Keratinocyte (primary cell): ENCODE results near the gene SLC5A2. TPM values are rescaled to one million over a fixed set of nuclear protein-coding genes. Genes with fewer than 3 reads are reported as not detected.

Experiments
- DNase-seq: peaks from one replicate; pipeline ENCODE4 v3.0.0-alpha.2; 2011; ENCODE audit warnings: low read depth, missing footprints, low spot score
- FAIRE-seq: peaks from 2 replicates; lab custom pipeline; 2011; peaks lifted over from hg19 to GRCh38; lab: Jason Lieb, UNC
- H2AFZ ChIP-seq: 2 replicates; pipeline ENCODE4 v1.6.0; 2012; ENCODE audit warnings: low read length, control low read depth, inconsistent platforms; ENCODE audit not compliant: control insufficient read depth
- H3K27ac ChIP-seq: 2 replicates; pipeline ENCODE4 v1.5.1; 2011; ENCODE audit warnings: low read length; ENCODE audit not compliant: control insufficient read depth, insufficient read depth
- H3K27me3 ChIP-seq: 3 replicates; pipeline ENCODE4 v1.6.0; 2011; ENCODE audit warnings: low read length; ENCODE audit not compliant: control insufficient read depth, insufficient read depth; ENCODE audit errors: extremely low read depth
- H3K36me3 ChIP-seq, 2 experiments: 2 replicates in 1 of 2; 3 replicates in 1 of 2; pipeline ENCODE4 v1.5.1; 2011; ENCODE audit warnings: low read length in 2 of 2, mild to moderate bottlenecking in 1 of 2; ENCODE audit not compliant: control insufficient read depth in 2 of 2, insufficient read depth in 2 of 2; ENCODE audit errors: extremely low read depth in 1 of 2
- H3K4me1 ChIP-seq: 3 replicates; pipeline ENCODE4 v1.5.1; 2011; ENCODE audit warnings: low read length; ENCODE audit not compliant: control insufficient read depth, insufficient read depth; ENCODE audit errors: extremely low read depth
- H3K4me2 ChIP-seq: 3 replicates; pipeline ENCODE4 v1.6.0; 2011; ENCODE audit warnings: low read depth, low read length; ENCODE audit not compliant: control insufficient read depth, insufficient read depth; ENCODE audit errors: extremely low read depth
- H3K4me3 ChIP-seq, 3 experiments: fragments of 200-600 bp in 1 of 3; sonication (generic) in 1 of 3; 2 replicates in 2 of 3; 3 replicates in 1 of 3; pipeline ENCODE4 v1.5.1; 2011 to 2016; ENCODE audit warnings: low read length in 3 of 3, mild to moderate bottlenecking in 3 of 3, control low read depth in 2 of 3, inconsistent platforms in 1 of 3, low read depth in 1 of 3, mixed read lengths in 1 of 3, mixed run types in 1 of 3, moderate library complexity in 1 of 3; ENCODE audit not compliant: control insufficient read depth in 2 of 3, insufficient read depth in 2 of 3; ENCODE audit errors: extremely low read depth in 1 of 3
- H3K79me2 ChIP-seq: 2 replicates; pipeline ENCODE4 v1.6.0; 2012; ENCODE audit warnings: low read length; ENCODE audit not compliant: control insufficient read depth, insufficient read depth
- H3K9ac ChIP-seq: 3 replicates; pipeline ENCODE4 v1.6.0; 2011; ENCODE audit warnings: low read length; ENCODE audit not compliant: control insufficient read depth, insufficient read depth; ENCODE audit errors: extremely low read depth
- H3K9me1 ChIP-seq: 3 replicates; pipeline ENCODE4 v1.6.0; 2011; ENCODE audit warnings: low read length; ENCODE audit not compliant: control insufficient read depth, insufficient read depth; ENCODE audit errors: extremely low read depth
- H3K9me3 ChIP-seq: 2 replicates; pipeline ENCODE4 v1.5.1; 2012; ENCODE audit warnings: low read depth, low read length; ENCODE audit not compliant: control insufficient read depth
- H4K20me1 ChIP-seq: 3 replicates; pipeline ENCODE4 v1.6.0; 2011; ENCODE audit warnings: low read length; ENCODE audit not compliant: control insufficient read depth, insufficient read depth; ENCODE audit errors: extremely low read depth
- CTCF ChIP-seq, 3 experiments: IDR thresholded peaks in 1 of 3; conservative IDR thresholded peaks in 1 of 3; optimal IDR thresholded peaks in 1 of 3; 2 replicates in 2 of 3; 3 replicates in 1 of 3; pipeline versions ENCODE3 to v1.5.1; 2011; ENCODE audit warnings: low read length in 3 of 3, mild to moderate bottlenecking in 3 of 3, moderate library complexity in 2 of 3, control low read depth in 1 of 3, inconsistent platforms in 1 of 3; ENCODE audit not compliant: insufficient read depth in 2 of 3; ENCODE audit errors: extremely low read depth in 1 of 3
- EZH2 ChIP-seq: IDR thresholded peaks from one replicate; pipeline ENCODE4 v1.6.1; 2012; ENCODE audit warnings: inconsistent platforms, mild to moderate bottlenecking, low read length, moderate library complexity
- dilution Hi-C: fragments of 300-500 bp; cut with MboI; formaldehyde crosslinking; loops from one replicate; pipeline ENCODE4 v1.7.0; 2020; ENCODE audit warnings: low sequenced_read_pairs; ENCODE audit not compliant: extremely low pct_ligation_motif_present
- polyA plus RNA-seq, 5 experiments: library from polyadenylated mRNA; depleted of rRNA in 3 of 5; stranded (reverse) in 3 of 5; stranded (forward) in 1 of 5; unstranded in 1 of 5; fragments of >200 nt; gene quantifications; 1 replicate in 1 of 5; 2 replicates in 3 of 5; 3 replicates in 1 of 5; pipeline versions ENCODE4 v1.2.1 to v1.2.3, GENCODE V29; 2011 to 2012; ENCODE audit warnings: missing spikeins in 2 of 5, low read depth in 1 of 5, low replicate concordance in 1 of 5

SLC5A2 gene
- polyA plus RNA-seq, 1 donor (not counting 4 experiments of a cell fraction or from before 2014, with no cell fraction given), result not detected

GRCh38 chr16:31466381-31466841 is 16.5 kb upstream of the SLC5A2 start:
- Histone ChIP-seq H3K27me3 (no peaks in the 10 kb centered on the region), H3K4me1 (no peaks in the 10 kb centered on the region), H3K27ac (no peak overlapping the region), H2AFZ (no peak overlapping the region), H3K4me2 (no peak overlapping the region), H4K20me1 (no peaks in the 10 kb centered on the region), H3K4me3 (no peak overlapping the region), H3K9me1 (no peaks in the 10 kb centered on the region), H3K79me2 (no peaks in the 10 kb centered on the region), H3K36me3 (peaks cover 9 to 22% of the 10 kb centered on the region in 2 experiments), H3K9me3 (no peaks in the 10 kb centered on the region), H3K9ac (no peak overlapping the region)
- no peak for FAIRE-seq
- dilution Hi-C loops, result no loop called here
- TF ChIP-seq EZH2 (no peak), CTCF (optimal IDR thresholded peaks at IDR 0.05 in 1 of 3, IDR thresholded peaks at IDR 0.05 in 1 of 3, conservative IDR thresholded peaks at IDR 0.05 in 1 of 3; ENCODE audit: extremely low read depth in 1 of 3, insufficient read depth in 2 of 3, low read length in 3 of 3) (no peak)
- no peak for DNase-seq

GRCh38 chr16:31467151-31467773 is 15.7 kb upstream of the SLC5A2 start:
- dilution Hi-C loops, result no loop called here
- no peak overlapping the region for H3K27ac ChIP-seq
- H3K9ac ChIP-seq, result no peak overlapping the region
- H2AFZ ChIP-seq, result no peak overlapping the region
- H3K4me3 ChIP-seq, result no peak overlapping the region
- H3K9me3 ChIP-seq, result no peaks in the 10 kb centered on the region
- no peaks in the 10 kb centered on the region for H3K9me1 ChIP-seq
- H3K79me2 ChIP-seq, result no peaks in the 10 kb centered on the region
- no peak overlapping the region for H3K4me2 ChIP-seq
- H4K20me1 ChIP-seq, result no peaks in the 10 kb centered on the region
- no peak for FAIRE-seq
- peaks cover 8 to 18% of the 10 kb centered on the region in 2 experiments for H3K36me3 ChIP-seq
- H3K4me1 ChIP-seq, result peaks cover 3% of the 10 kb centered on the region
- no peak for DNase-seq
- H3K27me3 ChIP-seq, result no peaks in the 10 kb centered on the region
- no peak for TF ChIP-seq EZH2
- no peak for TF ChIP-seq CTCF (optimal IDR thresholded peaks at IDR 0.05 in 1 of 3, IDR thresholded peaks at IDR 0.05 in 1 of 3, conservative IDR thresholded peaks at IDR 0.05 in 1 of 3; ENCODE audit: extremely low read depth in 1 of 3, insufficient read depth in 2 of 3, low read length in 3 of 3)
